Caco-2 (cell line): ENCODE results near the gene PRICKLE4. TPM values are rescaled to one million over a fixed set of nuclear protein-coding genes. Genes with fewer than 3 reads are reported as not detected.

Source experiments
- Bru-seq: library from RNA; stranded (reverse); fragments of 400-500 nt; gene quantifications from one replicate; lab custom pipeline; 2021; lab: Mats Ljungman, UMichigan
- BruChase-seq, 2 experiments: library from RNA; stranded (reverse); fragments of 400-500 nt; gene quantifications; one replicate each; lab custom pipeline; 2021; lab: Mats Ljungman, UMichigan
- BruUV-seq: library from RNA; stranded (reverse); fragments of 400-500 nt; replicated peaks from 2 replicates; lab custom pipeline; 2021; lab: Mats Ljungman, UMichigan
- CTCF ChIA-PET: fragments of 300-600 bp; sonication (Branson Sonifier 250); formaldehyde crosslinking; loops from one replicate; lab custom pipeline; 2022; ENCODE audit warnings: antibody characterized with exemption; lab: Charles Lee
- POLR2A ChIA-PET: fragments of 300-600 bp; sonication (Branson Sonifier 250); formaldehyde crosslinking; loops from one replicate; lab custom pipeline; 2022; ENCODE audit warnings: antibody characterized with exemption; lab: Charles Lee
- DNase-seq, 2 experiments: peaks; one replicate each; pipeline versions ENCODE4 v3.0.0 to v3.0.0-alpha.2; 2020 to 2022
- H3K27me3 ChIP-seq: replicated peaks from 2 replicates; pipeline ENCODE4 v1.6.0; 2011; ENCODE audit warnings: low read length; ENCODE audit not compliant: control insufficient read depth, insufficient read depth
- H3K36me3 ChIP-seq: 2 replicates; pipeline ENCODE4 v1.5.1; 2011; ENCODE audit warnings: low read length; ENCODE audit not compliant: control insufficient read depth, insufficient read depth
- H3K4me1 ChIP-seq: fragments of 250-450 bp; sonication (Bioruptor Pico); 2 replicates; pipeline ENCODE4 v1.5.1; 2020; ENCODE audit warnings: mild to moderate bottlenecking
- H3K4me3 ChIP-seq: 2 replicates; pipeline ENCODE4 v1.5.1; 2011; ENCODE audit warnings: low read depth, mild to moderate bottlenecking, control low read depth, low read length
- H3K9me3 ChIP-seq: fragments of 250-450 bp; sonication (Bioruptor Pico); 2 replicates; pipeline ENCODE4 v1.5.1; 2020; ENCODE audit warnings: mild to moderate bottlenecking, moderate library complexity
- H3K27ac Mint-ChIP-seq: one replicate; pipeline ENCODE4 v1.8.0; 2022; ENCODE audit warnings: mixed read lengths; ENCODE audit not compliant: unreplicated experiment
- H3K27me3 Mint-ChIP-seq: one replicate; pipeline ENCODE4 v1.8.0; 2022; ENCODE audit warnings: mixed read lengths; ENCODE audit not compliant: insufficient read depth, unreplicated experiment
- H3K36me3 Mint-ChIP-seq: one replicate; pipeline ENCODE4 v1.8.0; 2022; ENCODE audit warnings: mild to moderate bottlenecking, mixed read lengths; ENCODE audit not compliant: insufficient read depth, unreplicated experiment
- H3K4me1 Mint-ChIP-seq: one replicate; pipeline ENCODE4 v1.8.0; 2022; ENCODE audit warnings: low read depth, mixed read lengths; ENCODE audit not compliant: unreplicated experiment
- H3K4me3 Mint-ChIP-seq: one replicate; pipeline ENCODE4 v1.8.0; 2022; ENCODE audit warnings: mild to moderate bottlenecking, moderate library complexity, mixed read lengths; ENCODE audit not compliant: unreplicated experiment
- H3K9me3 Mint-ChIP-seq: one replicate; pipeline ENCODE4 v1.8.0; 2022; ENCODE audit warnings: mixed read lengths; ENCODE audit not compliant: unreplicated experiment
- intact Hi-C: fragments of 100-400 bp; cut with micrococcal nuclease; formaldehyde crosslinking; loops from one replicate; pipeline ENCODE4 v1.10.0; 2022; ENCODE audit not compliant: unreplicated experiment
- long read RNA-seq: library from polyadenylated mRNA; stranded (forward); transcript quantifications from one replicate; pipeline ENCODE4 v2.0.0, GENCODE V29; 2022
- total RNA-seq: library from RNA; stranded (reverse); gene quantifications from 2 replicates; pipeline ENCODE4 v1.2.3, GENCODE V29; 2022
- TF ChIP-seq, protein P1 (sequence below), 2 experiments: fragments of 200-600 bp in 1 of 2; IDR thresholded peaks; 1 replicate in 1 of 2; 2 replicates in 1 of 2; pipeline versions ENCODE4 v1.5.1 to v1.8.0; 2011 to 2022; ENCODE audit warnings: antibody characterized with exemption in 1 of 2, control low read depth in 1 of 2, inconsistent platforms in 1 of 2, low read depth in 1 of 2, low read length in 1 of 2, mild to moderate bottlenecking in 1 of 2, moderate library complexity in 1 of 2; ENCODE audit not compliant: insufficient read depth in 1 of 2, severe bottlenecking in 1 of 2, unreplicated experiment in 1 of 2

The PRICKLE4 gene, protein sequence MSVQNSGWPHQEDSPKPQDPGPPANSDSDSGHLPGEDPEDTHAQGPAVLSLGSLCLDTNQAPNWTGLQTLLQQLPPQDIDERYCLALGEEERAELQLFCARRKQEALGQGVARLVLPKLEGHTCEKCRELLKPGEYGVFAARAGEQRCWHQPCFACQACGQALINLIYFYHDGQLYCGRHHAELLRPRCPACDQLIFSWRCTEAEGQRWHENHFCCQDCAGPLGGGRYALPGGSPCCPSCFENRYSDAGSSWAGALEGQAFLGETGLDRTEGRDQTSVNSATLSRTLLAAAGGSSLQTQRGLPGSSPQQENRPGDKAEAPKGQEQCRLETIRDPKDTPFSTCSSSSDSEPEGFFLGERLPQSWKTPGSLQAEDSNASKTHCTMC
- total RNA-seq (1.8 and 2.8 TPM in 2 replicates), Bru-seq, nascent RNA (percentile 48 among the genes with signal in this experiment), BruChase-seq, experiment 1, labeled RNA remaining after a 2-hour chase (percentile 53 among the genes with signal in this experiment), BruChase-seq, experiment 2, labeled RNA remaining after a 6-hour chase (percentile 59 among the genes with signal in this experiment)
- long read RNA-seq: 0 reads

DNA sequence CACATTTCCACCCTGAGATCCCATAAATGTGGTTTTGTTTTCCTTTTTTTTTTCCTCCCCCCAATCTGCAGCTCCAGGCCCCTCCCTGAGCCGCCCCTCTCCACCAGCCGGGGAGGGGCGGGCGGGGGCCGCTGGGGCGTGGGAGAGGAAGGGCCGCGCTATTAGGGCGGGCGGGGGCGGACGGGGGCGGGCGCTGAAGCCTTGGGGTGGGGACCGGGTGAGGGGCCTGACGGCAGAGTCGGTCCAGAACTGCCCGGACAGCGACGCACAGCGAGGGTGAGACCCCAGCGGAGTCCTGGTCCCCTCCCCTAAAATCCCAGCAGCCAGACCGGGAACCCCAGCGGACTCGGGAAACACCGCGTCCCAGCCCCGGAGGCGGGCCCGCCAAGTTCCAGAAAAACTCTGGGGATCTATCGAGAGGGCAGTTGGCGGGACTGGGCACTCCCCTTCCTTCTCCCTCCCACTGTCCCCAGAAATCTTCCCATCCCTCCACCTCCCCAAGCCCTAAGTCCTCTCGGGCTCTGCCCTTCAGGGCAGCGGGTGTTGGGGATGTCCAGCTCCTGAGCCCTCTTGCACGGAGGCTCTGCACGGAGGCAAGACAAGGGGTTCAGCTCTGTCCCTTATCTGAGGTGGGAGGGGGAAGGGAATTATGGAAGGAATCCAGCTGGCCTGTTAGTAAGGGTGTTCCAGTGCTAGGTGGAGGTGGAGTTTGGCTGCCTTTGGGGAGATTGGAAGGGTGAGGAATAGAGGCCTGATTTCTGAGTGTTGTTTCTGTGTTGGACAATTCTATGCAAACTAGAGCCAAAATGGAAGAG, at the start of gene PRICKLE4:
PRICKLE4 (plus strand) TSS at position 232 of the 815 bp plus-strand sequence. CDS start 2,692 bp downstream, outside the sequence.
- Histone ChIP-seq H3K4me1 (0 out of 2 replicates have a peak, but pooled peaks cover 3% of the 10 kb centered on the region), H3K36me3 (peaks cover 3% of the 10 kb centered on the region), H3K4me3 (peak within 1 kb of the TSS; percentile 82), H3K27me3 (no peaks in the 10 kb centered on the region), H3K9me3 (no peaks in the 10 kb centered on the region)
- Mint-ChIP-seq H3K4me3 (peak within 1 kb of the TSS; percentile 88), H3K9me3 (no peaks in the 10 kb centered on the region), H3K36me3 (peaks cover 6% of the 10 kb centered on the region), H3K4me1 (peaks cover 18% of the 10 kb centered on the region), H3K27me3 (no peaks in the 10 kb centered on the region), H3K27ac (peak within 1 kb of the TSS; percentile 74)
- TF ChIP-seq, protein P1, sequence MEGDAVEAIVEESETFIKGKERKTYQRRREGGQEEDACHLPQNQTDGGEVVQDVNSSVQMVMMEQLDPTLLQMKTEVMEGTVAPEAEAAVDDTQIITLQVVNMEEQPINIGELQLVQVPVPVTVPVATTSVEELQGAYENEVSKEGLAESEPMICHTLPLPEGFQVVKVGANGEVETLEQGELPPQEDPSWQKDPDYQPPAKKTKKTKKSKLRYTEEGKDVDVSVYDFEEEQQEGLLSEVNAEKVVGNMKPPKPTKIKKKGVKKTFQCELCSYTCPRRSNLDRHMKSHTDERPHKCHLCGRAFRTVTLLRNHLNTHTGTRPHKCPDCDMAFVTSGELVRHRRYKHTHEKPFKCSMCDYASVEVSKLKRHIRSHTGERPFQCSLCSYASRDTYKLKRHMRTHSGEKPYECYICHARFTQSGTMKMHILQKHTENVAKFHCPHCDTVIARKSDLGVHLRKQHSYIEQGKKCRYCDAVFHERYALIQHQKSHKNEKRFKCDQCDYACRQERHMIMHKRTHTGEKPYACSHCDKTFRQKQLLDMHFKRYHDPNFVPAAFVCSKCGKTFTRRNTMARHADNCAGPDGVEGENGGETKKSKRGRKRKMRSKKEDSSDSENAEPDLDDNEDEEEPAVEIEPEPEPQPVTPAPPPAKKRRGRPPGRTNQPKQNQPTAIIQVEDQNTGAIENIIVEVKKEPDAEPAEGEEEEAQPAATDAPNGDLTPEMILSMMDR (IDR thresholded peaks at IDR 0.05; ENCODE audit: insufficient read depth in 1 of 2, low read depth in 1 of 2, low read length in 1 of 2, severe bottlenecking in 1 of 2, unreplicated experiment in 1 of 2): no peak
- intact Hi-C loops: loop anchor here (1.0 kb wide), 2 partner anchors 156 to 264 kb away; no protein-coding TSS in a partner anchor
- CTCF ChIA-PET: interaction anchor here (0.7 to 1.0 kb wide), 2 partner anchors 47 to 263 kb away, joined by 5 to 6 read pairs; no protein-coding TSS in a partner anchor
- POLR2A ChIA-PET: no interaction called here
- no TSS peak for BruUV-seq
- DNase-seq: peak in 1 of 2 experiments; percentile 52

DNA sequence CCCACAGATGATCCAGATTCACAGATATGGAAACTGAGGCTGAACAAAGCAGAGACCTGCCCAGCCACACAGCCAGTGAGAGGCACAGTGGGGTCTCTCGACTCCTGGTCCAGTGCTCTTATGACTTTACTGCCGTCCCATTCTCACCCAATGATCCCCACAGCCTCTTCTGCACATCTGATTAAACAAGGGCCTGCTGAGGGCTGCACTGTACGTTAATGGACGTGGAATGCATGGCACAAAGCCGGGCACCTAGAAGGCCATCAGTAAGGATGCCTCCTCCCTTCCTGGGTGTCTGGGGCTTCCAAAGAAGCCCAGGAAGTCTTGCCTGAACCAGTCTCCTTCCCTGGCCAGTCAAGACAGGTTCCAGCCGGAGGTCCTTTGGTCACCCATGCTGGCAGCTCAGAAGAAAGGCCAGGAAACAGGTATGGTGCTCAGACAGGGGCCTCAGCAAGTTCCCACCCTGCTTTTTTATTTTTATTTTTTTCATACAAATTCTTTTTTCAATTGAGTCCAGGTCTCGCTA, 49.0 kb upstream of the PRICKLE4 start:
- intact Hi-C loops: no loop called here
- CTCF ChIA-PET: no interaction called here
- Histone ChIP-seq H3K9me3 (no peaks in the 10 kb centered on the region), H3K4me1 (peaks cover 11% of the 10 kb centered on the region), H3K4me3 (no peak overlapping the region), H3K36me3 (no peaks in the 10 kb centered on the region), H3K27me3 (no peaks in the 10 kb centered on the region)
- DNase-seq: no peak
- Mint-ChIP-seq H3K4me1 (peaks cover 7% of the 10 kb centered on the region), H3K27me3 (no peaks in the 10 kb centered on the region), H3K9me3 (no peaks in the 10 kb centered on the region), H3K27ac (no peak overlapping the region), H3K4me3 (no peak overlapping the region), H3K36me3 (no peaks in the 10 kb centered on the region)
- no TSS peak for BruUV-seq
- POLR2A ChIA-PET: no interaction called here
- TF ChIP-seq, protein P1 (IDR thresholded peaks at IDR 0.05; ENCODE audit: insufficient read depth in 1 of 2, low read depth in 1 of 2, low read length in 1 of 2, severe bottlenecking in 1 of 2, unreplicated experiment in 1 of 2): no peak

DNA sequence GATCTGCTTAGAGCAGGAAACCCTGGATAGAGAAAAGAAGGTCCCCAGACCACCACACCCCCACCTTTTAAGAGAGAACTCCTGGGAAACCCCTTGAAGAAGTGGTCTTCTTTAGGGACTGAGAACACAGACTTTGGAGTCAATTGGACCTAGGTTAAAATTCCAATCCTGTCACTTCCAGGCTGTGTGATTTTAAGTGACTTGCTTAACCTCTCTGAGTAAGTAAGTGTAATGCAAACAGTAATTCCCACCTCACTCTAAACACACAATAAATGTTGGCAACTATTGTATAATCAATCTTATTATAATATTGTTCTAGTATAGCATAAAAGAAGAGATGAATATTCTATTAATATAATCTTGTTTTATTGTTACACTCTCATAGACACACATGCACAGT, 48.4 kb upstream of the PRICKLE4 start:
- intact Hi-C loops: no loop called here
- no peaks in the 10 kb centered on the region for H3K27me3 Mint-ChIP-seq
- no peaks in the 10 kb centered on the region for H3K9me3 Mint-ChIP-seq
- no peaks in the 10 kb centered on the region for H3K36me3 Mint-ChIP-seq
- peaks cover 12% of the 10 kb centered on the region for H3K4me1 ChIP-seq
- DNase-seq: no peak
- TF ChIP-seq, protein P1 (IDR thresholded peaks at IDR 0.05; ENCODE audit: insufficient read depth in 1 of 2, low read depth in 1 of 2, low read length in 1 of 2, severe bottlenecking in 1 of 2, unreplicated experiment in 1 of 2): no peak
- no peaks in the 10 kb centered on the region for H3K36me3 ChIP-seq
- POLR2A ChIA-PET: no interaction called here
- no TSS peak for BruUV-seq
- H3K9me3 ChIP-seq: no peaks in the 10 kb centered on the region
- H3K27me3 ChIP-seq: no peaks in the 10 kb centered on the region
- no peak overlapping the region for H3K4me3 Mint-ChIP-seq
- peaks cover 7% of the 10 kb centered on the region for H3K4me1 Mint-ChIP-seq
- CTCF ChIA-PET: no interaction called here
- no peak overlapping the region for H3K27ac Mint-ChIP-seq
- H3K4me3 ChIP-seq: no peak overlapping the region
